ENCODE data around the gene ANTXR2. TPM values are rescaled to one million over a fixed set of nuclear protein-coding genes. Genes with fewer than 3 reads are reported as not detected.

The ANTXR2 gene
- total RNA-seq, 2 experiments from 2014 or later, result 52.0 to 55.0 TPM

- Mint-ChIP-seq H3K36me3 (no peaks in the 10 kb centered on the region), H3K27me3 (peaks cover 7% of the 10 kb centered on the region), H3K4me1 (no peaks in the 10 kb centered on the region), H3K27ac (no peak overlapping the region), H3K4me3 (no peak overlapping the region), H3K9me3 (ENCODE audit: low read depth) (no peaks in the 10 kb centered on the region)
- ATAC-seq, result no peak
- DNase-seq, result no peak
- CTCF ChIA-PET, result interaction anchor here (1.1 kb wide), 1 partner anchor 19 kb away, joined by 3 read pairs; no protein-coding TSS in a partner anchor
These were observed 207.8 kb downstream of the ANTXR2 start for GRCh38 chr4:79865201-79865597.

GRCh38 chr4:79864500-79865200, 208.4 kb downstream of the ANTXR2 start:
- CTCF ChIA-PET, result interaction anchor here (1.1 kb wide), 1 partner anchor 20 kb away, joined by 3 read pairs; no protein-coding TSS in a partner anchor
- ATAC-seq (no peak), DNase-seq (no peak)
- H3K4me3 Mint-ChIP-seq, result no peak overlapping the region
- no peaks in the 10 kb centered on the region for H3K9me3 Mint-ChIP-seq (ENCODE audit: low read depth)
- no peak overlapping the region for H3K27ac Mint-ChIP-seq
- no peaks in the 10 kb centered on the region for H3K4me1 Mint-ChIP-seq
- no peaks in the 10 kb centered on the region for H3K36me3 Mint-ChIP-seq
- H3K27me3 Mint-ChIP-seq, result peaks cover 7% of the 10 kb centered on the region

DNA sequence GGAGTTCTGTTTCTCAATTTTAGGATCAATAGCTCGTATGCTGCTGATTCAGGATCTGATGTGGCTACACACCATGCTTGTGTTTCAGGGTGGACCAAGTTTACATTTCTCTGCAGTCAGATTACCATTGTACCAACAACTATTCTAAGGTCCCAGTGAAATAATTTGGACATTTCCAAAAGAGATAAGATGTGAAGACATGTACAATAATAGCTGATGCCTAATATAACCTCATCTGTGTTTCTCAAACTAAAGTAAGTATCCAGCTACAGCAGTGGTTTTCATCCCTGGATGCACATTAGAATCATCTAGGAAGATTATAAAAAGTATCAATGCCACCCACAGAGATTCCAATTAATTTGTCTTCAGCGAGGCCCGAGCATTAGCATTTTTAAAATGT, 209.7 kb downstream of the ANTXR2 start:
- Mint-ChIP-seq H3K27me3 (peaks cover 4% of the 10 kb centered on the region), H3K27ac (no peak overlapping the region), H3K4me3 (no peak overlapping the region), H3K4me1 (no peaks in the 10 kb centered on the region), H3K9me3 (ENCODE audit: low read depth) (no peaks in the 10 kb centered on the region), H3K36me3 (no peaks in the 10 kb centered on the region)
- DNase-seq (no peak), ATAC-seq (no peak)
- CTCF ChIA-PET, result interaction anchor here (0.7 to 1.2 kb wide), 2 partner anchors 23 to 54 kb away, joined by 3 read pairs; no protein-coding TSS in a partner anchor

- ATAC-seq, result no peak
- Mint-ChIP-seq H3K36me3 (no peaks in the 10 kb centered on the region), H3K27ac (no peak overlapping the region), H3K27me3 (peaks cover 4% of the 10 kb centered on the region), H3K9me3 (ENCODE audit: low read depth) (no peaks in the 10 kb centered on the region), H3K4me1 (no peaks in the 10 kb centered on the region), H3K4me3 (no peak overlapping the region)
- DNase-seq, result no peak
- CTCF ChIA-PET, result interaction anchor here (0.7 to 1.2 kb wide), 2 partner anchors 24 to 55 kb away, joined by 3 read pairs; no protein-coding TSS in a partner anchor
These were observed 210.2 kb downstream of the ANTXR2 start for GRCh38 chr4:79862821-79863220.

DNA sequence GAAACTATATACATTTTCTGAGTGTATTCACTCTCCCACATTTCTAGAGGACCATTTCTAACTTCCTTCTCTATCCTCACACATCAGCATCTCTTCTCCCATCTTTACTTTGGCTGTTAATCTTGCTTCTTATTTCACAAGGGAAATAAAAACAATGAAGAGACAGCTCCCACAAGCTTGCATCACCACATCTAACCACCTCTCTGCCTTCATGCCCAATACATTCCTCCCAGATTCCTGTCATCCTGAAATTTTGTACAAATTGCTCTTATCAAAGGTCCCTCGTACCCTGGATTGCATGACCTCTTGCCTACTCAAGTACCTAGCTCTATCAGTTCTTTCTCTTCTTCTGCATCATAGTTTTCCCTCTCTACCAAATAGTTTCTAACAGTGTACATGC, 215.2 kb downstream of the ANTXR2 start:
- Mint-ChIP-seq H3K9me3 (ENCODE audit: low read depth) (no peaks in the 10 kb centered on the region), H3K27ac (no peak overlapping the region), H3K36me3 (no peaks in the 10 kb centered on the region), H3K27me3 (peaks cover 5% of the 10 kb centered on the region), H3K4me1 (no peaks in the 10 kb centered on the region), H3K4me3 (no peak overlapping the region)
- CTCF ChIA-PET, result no interaction called here
- no peak for DNase-seq
- no peak for ATAC-seq

- no peaks in the 10 kb centered on the region for H3K4me1 Mint-ChIP-seq
- ATAC-seq (no peak), DNase-seq (no peak)
- H3K36me3 Mint-ChIP-seq, result no peaks in the 10 kb centered on the region
- H3K4me3 Mint-ChIP-seq, result no peak overlapping the region
- no peak overlapping the region for H3K27ac Mint-ChIP-seq
- H3K9me3 Mint-ChIP-seq (ENCODE audit: low read depth), result no peaks in the 10 kb centered on the region
- peaks cover 4% of the 10 kb centered on the region for H3K27me3 Mint-ChIP-seq
- CTCF ChIA-PET, result no interaction called here
These were observed 216.8 kb downstream of the ANTXR2 start for GRCh38 chr4:79856196-79856595.

DNA sequence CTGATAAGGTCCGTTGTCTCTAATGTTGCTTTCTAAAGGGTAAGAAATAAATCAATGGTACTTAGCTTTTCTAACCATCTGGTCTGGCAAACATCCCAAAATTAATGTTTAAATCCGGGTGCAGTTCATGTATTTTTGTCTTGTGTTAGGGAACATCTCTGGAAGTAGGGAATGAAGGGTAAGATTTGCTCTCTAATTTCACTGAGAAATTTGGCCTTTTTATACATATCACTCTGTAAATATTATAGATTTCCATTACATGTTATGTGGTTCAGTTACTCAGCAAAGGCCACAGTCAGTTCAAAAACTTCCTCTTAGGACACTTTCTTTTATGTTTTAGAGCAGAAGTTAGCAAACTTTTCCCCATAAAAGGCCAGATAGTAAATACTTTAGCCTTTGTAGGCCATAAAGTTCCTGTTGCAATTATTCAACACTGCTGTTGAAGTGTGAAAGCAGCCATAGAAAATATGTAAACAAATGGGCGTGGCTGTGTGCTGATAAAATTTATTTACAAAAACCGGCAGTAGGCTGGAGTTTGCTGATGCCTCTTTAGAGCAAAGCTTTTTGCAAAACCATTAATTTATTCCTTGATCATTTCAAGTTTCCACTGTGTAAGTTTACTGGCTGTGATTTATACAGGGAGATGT, 218.1 kb downstream of the ANTXR2 start:
- H3K27me3 Mint-ChIP-seq, result peaks cover 4% of the 10 kb centered on the region
- H3K9me3 Mint-ChIP-seq (ENCODE audit: low read depth), result no peaks in the 10 kb centered on the region
- no peaks in the 10 kb centered on the region for H3K36me3 Mint-ChIP-seq
- H3K27ac Mint-ChIP-seq, result no peak overlapping the region
- H3K4me3 Mint-ChIP-seq, result no peak overlapping the region
- no peak for ATAC-seq
- DNase-seq, result no peak
- CTCF ChIA-PET, result no interaction called here
- no peaks in the 10 kb centered on the region for H3K4me1 Mint-ChIP-seq

GRCh38 chr4:79852305-79852730, 220.7 kb downstream of the ANTXR2 start:
- no peak for ATAC-seq
- no peaks in the 10 kb centered on the region for H3K9me3 Mint-ChIP-seq (ENCODE audit: low read depth)

GRCh38 chr4:79851625-79852304, 221.3 kb downstream of the ANTXR2 start:
- no peaks in the 10 kb centered on the region for H3K4me1 Mint-ChIP-seq
- H3K4me3 Mint-ChIP-seq, result no peak overlapping the region
- ATAC-seq (no peak), DNase-seq (no peak)
- H3K9me3 Mint-ChIP-seq (ENCODE audit: low read depth), result no peaks in the 10 kb centered on the region
- H3K27me3 Mint-ChIP-seq, result peaks cover 4% of the 10 kb centered on the region
- H3K36me3 Mint-ChIP-seq, result no peaks in the 10 kb centered on the region
- H3K27ac Mint-ChIP-seq, result no peak overlapping the region
- CTCF ChIA-PET, result no interaction called here

More at GRCh38 chr4:79852305-79852730, 220.7 kb downstream of the ANTXR2 start:
- H3K4me1 Mint-ChIP-seq, result no peaks in the 10 kb centered on the region
- no peak for DNase-seq
- H3K27me3 Mint-ChIP-seq, result peaks cover 4% of the 10 kb centered on the region
- CTCF ChIA-PET, result no interaction called here
- no peak overlapping the region for H3K27ac Mint-ChIP-seq
- no peak overlapping the region for H3K4me3 Mint-ChIP-seq
- H3K36me3 Mint-ChIP-seq, result no peaks in the 10 kb centered on the region

Other genes with a start within 250 kb of the ANTXR2 start
- gene PRDM8, start 124.3 kb upstream of the ANTXR2 start, total RNA-seq, result 10 to 100 TPM; 21.7 to 32.5 TPM
- gene FGF5, start 193.4 kb upstream of the ANTXR2 start, total RNA-seq, result not detected

All from activated CD8-positive, alpha-beta memory T cell treated with anti-CD3 and anti-CD28 coated beads, Interleukin-2, amount 10 ng/mL, durations not matched to agents 7 days and 5 days (primary cell).